K562 (cell line): Measurements from ENCODE around the gene RESF1. TPM values are rescaled to one million over a fixed set of nuclear protein-coding genes. Genes with fewer than 3 reads are reported as not detected.

Experiments used
- ARID4B ChIP-seq: sonication (generic); formaldehyde crosslinking; IDR thresholded peaks from 2 replicates; pipeline ENCODE4 v1.8.0; 2022; ENCODE audit warnings: mild to moderate bottlenecking, missing genetic modification reagents
- NBN ChIP-seq: fragments of 450-650 bp; IDR thresholded peaks from 2 replicates; pipeline ENCODE4 v1.6.1; 2016; ENCODE audit warnings: low read depth, mild to moderate bottlenecking
- NKRF ChIP-seq: fragments of 450-650 bp; IDR thresholded peaks from 2 replicates; pipeline ENCODE4 v1.6.1; 2016; ENCODE audit warnings: borderline replicate concordance
- POLR2AphosphoS2 ChIP-seq: IDR thresholded peaks from 2 replicates; pipeline ENCODE4 v1.6.1; 2012; ENCODE audit warnings: low read length, improper control_type of control experiment
- RB1 ChIP-seq: fragments of 450-650 bp; IDR thresholded peaks from 2 replicates; pipeline ENCODE4 v1.6.1; 2017; ENCODE audit warnings: low read depth, mild to moderate bottlenecking
- RBBP5 ChIP-seq: fragments of 200-600 bp; sonication (generic); IDR thresholded peaks from 2 replicates; pipeline ENCODE4 v1.6.1; 2012; ENCODE audit warnings: borderline replicate concordance, mild to moderate bottlenecking, low read length, control low read depth, inconsistent platforms; ENCODE audit not compliant: insufficient read depth, poor library complexity, severe bottlenecking
- TBP ChIP-seq: optimal IDR thresholded peaks from 2 replicates; pipeline ENCODE3; 2011; ENCODE audit warnings: low read depth, low read length, improper control_type of control experiment
- UBTF ChIP-seq, 2 experiments: IDR thresholded peaks; 2 replicates each; pipeline ENCODE4 v1.6.1; 2012; ENCODE audit warnings: improper control_type of control experiment in 2 of 2, low read depth in 2 of 2, low read length in 2 of 2, borderline replicate concordance in 1 of 2
- polyA plus RNA-seq, 8 experiments: library from polyadenylated mRNA; depleted of rRNA in 4 of 8; stranded (reverse) in 5 of 8; unstranded in 3 of 8; fragments of >200 nt; fragmentation: Nextera tagmentation in 2 of 8; fragmentation: Illumina TruSeq in 1 of 8; extraction: Ambion mirVana in 2 of 8; extraction: Trizol in 1 of 8; gene quantifications; 2 replicates each; pipeline versions ENCODE4 v1.2.1 to v1.2.3, GENCODE V29; 2011 to 2014; ENCODE audit warnings: inconsistent platforms in 1 of 8, missing spikeins in 1 of 8
- total RNA-seq, 7 experiments: library from RNA; depleted of rRNA in 6 of 7; stranded (reverse); fragments of >200 nt in 6 of 7; fragmentation: Illumina TruSeq in 2 of 7; extraction: Trizol in 2 of 7; gene quantifications; 2 replicates each; pipeline versions ENCODE4 v1.2.1 to v1.2.3, GENCODE V29; 2011 to 2021; ENCODE audit warnings: low replicate concordance in 1 of 7

RESF1 gene
- total and polyA plus RNA-seq, 9 of the 15 experiments (the other 6 are each of a cell fraction or from before 2014, with no cell fraction given) = 21.5 to 121 (median 53.6) TPM

DNA sequence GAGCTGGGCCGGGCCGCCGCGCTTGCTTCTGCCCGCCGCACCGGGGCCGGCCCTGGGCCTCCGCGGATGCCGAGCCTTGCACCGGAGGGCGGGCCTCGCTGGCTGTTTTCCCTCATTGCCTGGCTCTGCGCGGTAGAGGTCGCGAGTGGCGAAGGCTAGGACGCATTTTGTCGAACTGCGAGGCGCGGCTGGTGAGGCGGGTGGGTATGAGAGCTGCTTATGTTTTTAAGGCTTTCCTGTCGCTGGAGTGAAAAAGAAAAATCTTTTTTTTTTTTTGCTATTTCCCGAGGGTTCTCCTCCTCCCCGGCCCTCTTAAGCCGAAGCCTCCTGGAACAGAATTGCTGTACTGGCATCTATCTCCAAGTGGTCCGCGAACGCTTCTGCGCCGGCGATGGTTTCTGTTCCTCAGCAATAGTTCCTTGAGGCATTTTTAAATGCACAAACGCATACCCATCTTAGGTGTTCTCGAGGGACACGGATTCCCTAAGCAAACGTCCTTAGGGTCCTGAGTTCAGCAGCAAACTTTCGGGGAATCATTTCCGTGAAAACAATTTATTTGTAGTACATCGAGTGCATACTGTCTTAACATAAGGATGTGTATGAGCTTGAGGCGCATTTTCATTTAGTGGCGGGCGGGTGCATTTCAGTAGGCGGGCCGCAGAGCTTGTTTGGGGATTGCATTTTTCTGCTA lies 631 bp downstream of the RESF1 start (continued):
- 0 out of 2 replicates have a peak, but pooled peaks have one; percentile 34 for TF ChIP-seq NKRF
- no peak for TF ChIP-seq POLR2AphosphoS2
- peak; percentile 92 for TF ChIP-seq RBBP5
- peak; percentile 33; the same call in 1 of the 2 replicates for TF ChIP-seq NBN
- TF ChIP-seq UBTF (IDR thresholded peaks at IDR 0.05; ENCODE audit: borderline replicate concordance in 1 of 2, low read depth in 2 of 2, low read length in 2 of 2) = peak in 1 of 2 experiments; percentile 72; a peak in 3 of 4 replicates
- TF ChIP-seq TBP = peak; percentile 12
- TF ChIP-seq ARID4B (CRISPR knock-in tag) = peak; percentile 65; the same call in 1 of the 2 replicates
- peak; percentile 84 for TF ChIP-seq RB1
